Measurements from ENCODE around the gene PGPEP1. TPM values are rescaled to one million over a fixed set of nuclear protein-coding genes. Genes with fewer than 3 reads are reported as not detected.
"Not testable (repeated sequence)": the region's sequence is repeated elsewhere in the genome, so short reads cannot be mapped to it uniquely, and the experiment has no call there.

The PGPEP1 gene
- total RNA-seq, 2 donors from 2014 or later: 38.9 to 46.0 TPM

DNA sequence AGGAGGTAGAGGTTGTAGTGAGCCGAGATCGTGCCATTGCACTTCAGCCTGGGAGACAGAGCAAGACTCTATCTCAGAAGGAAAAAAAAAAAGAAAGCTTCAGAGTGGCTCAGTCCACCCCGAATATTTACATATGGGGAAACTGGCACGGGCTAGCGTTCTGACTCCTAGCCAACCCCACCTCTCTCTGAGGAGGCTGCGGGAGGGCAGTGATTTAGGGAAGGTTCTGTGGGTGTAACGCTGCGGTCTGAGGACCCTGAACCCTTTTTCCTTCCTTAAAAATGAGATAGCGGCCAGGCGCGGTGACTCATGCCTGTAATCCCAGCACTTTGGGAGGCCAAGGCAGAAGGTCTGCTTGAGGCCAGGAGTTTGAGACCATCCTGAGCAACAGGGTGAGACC is 52.0 kb downstream of the PGPEP1 start:
- no peak overlapping the region for H3K27ac Mint-ChIP-seq
- peaks cover 10% of the 10 kb centered on the region for H3K27me3 Mint-ChIP-seq
- no peaks in the 10 kb centered on the region for H3K9me3 Mint-ChIP-seq
- H3K4me1 Mint-ChIP-seq: no peaks in the 10 kb centered on the region
- no peak overlapping the region for H3K4me3 Mint-ChIP-seq
- no peaks in the 10 kb centered on the region for H3K36me3 Mint-ChIP-seq (ENCODE audit: low read depth)
- no peak for ATAC-seq (replicated peaks)

- Mint-ChIP-seq H3K4me1 (no peaks in the 10 kb centered on the region), H3K27ac (no peak overlapping the region), H3K9me3 (no peaks in the 10 kb centered on the region), H3K4me3 (no peak overlapping the region), H3K36me3 (ENCODE audit: low read depth) (no peaks in the 10 kb centered on the region), H3K27me3 (peaks cover 12% of the 10 kb centered on the region)
- no peak for ATAC-seq (replicated peaks)
Observed at GRCh38 chr19:18392926-18393325, 52.5 kb downstream of the PGPEP1 start.

DNA sequence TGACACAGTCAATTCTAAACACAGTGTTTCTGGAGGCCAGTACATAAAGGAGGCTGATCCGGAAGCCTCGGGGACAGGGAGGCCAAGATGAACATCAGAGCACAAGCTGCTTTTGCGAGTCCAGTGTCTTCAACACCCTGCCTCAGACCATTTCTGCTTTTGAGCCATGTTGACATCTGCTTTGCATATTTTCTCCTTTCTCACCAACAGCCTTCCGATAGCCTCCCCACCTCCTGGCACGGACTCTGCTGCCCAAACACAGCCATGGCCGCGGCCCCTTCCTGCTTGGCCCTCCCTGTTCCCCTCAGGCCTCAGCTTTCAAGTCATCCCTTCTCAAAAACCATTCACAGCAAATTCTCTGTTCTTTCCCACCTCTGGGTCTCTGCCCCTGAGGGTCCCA is 53.4 kb downstream of the PGPEP1 start:
- no peak for ATAC-seq (replicated peaks)
- H3K9me3 Mint-ChIP-seq: no peaks in the 10 kb centered on the region
- H3K27ac Mint-ChIP-seq: no peak overlapping the region
- H3K4me3 Mint-ChIP-seq: no peak overlapping the region
- H3K27me3 Mint-ChIP-seq: peaks cover 15% of the 10 kb centered on the region
- H3K4me1 Mint-ChIP-seq: no peaks in the 10 kb centered on the region
- no peaks in the 10 kb centered on the region for H3K36me3 Mint-ChIP-seq (ENCODE audit: low read depth)

DNA sequence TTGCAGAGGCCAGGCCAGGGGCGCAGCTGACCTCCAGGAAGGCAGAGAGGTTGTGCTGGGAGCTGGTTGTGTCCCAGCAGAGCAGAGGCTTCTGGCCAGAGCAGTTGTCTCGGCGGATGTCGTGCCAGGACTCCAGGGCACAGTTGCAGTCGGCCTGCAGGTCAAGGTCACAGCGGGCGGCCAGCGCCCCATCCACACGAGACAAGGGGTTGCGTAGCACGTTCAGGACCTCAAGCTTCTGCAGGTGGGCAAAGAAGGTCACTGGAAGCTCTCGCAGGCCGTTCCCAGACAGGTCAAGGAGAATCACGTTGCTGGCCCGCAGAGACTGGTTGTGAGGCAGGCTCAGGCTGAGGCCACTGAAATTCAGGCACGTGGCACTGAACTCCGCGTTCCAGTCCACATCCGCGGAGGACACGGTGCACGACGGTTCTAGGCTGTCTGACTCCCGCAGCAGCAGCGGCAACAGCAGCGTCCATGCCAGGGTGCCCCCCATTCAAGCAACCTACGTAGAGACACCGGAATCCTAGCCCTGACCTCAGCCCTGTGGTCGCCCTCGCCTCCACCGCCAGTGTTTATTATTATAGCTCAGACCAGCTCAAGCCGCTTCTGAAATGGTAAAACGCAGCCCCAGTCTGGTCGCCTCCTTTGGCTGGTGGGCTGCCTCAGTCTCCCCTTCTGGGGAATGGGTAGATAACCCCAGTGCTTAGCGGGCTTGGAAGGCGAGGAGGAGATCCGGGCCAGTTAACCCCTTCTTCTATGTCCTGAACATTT is 56.3 kb downstream of the PGPEP1 start:
- Mint-ChIP-seq H3K27ac (no peak overlapping the region), H3K4me1 (peaks cover 1% of the 10 kb centered on the region), H3K9me3 (no peaks in the 10 kb centered on the region), H3K4me3 (no peak overlapping the region), H3K36me3 (ENCODE audit: low read depth) (no peaks in the 10 kb centered on the region), H3K27me3 (peaks cover 13% of the 10 kb centered on the region)
- ATAC-seq (replicated peaks): no peak

- peaks cover 16% of the 10 kb centered on the region for H3K27me3 Mint-ChIP-seq
- no peaks in the 10 kb centered on the region for H3K9me3 Mint-ChIP-seq
- H3K4me1 Mint-ChIP-seq: peaks cover 4% of the 10 kb centered on the region
- ATAC-seq (replicated peaks): no peak
- H3K27ac Mint-ChIP-seq: no peak within 1 kb of the TSS
- no peak within 1 kb of the TSS for H3K4me3 Mint-ChIP-seq
- no peaks in the 10 kb centered on the region for H3K36me3 Mint-ChIP-seq (ENCODE audit: low read depth)
Observed at GRCh38 chr19:18397242-18398202, 57.1 kb downstream of the PGPEP1 start, which contains the start of gene LRRC25. Gene LRRC25, minus strand, starts transcription at chr19:18397622. Its CDS starts 659 bp downstream, at chr19:18396963.

GRCh38 chr19:18399008-18399407 is 58.6 kb downstream of the PGPEP1 start:
- ATAC-seq (replicated peaks): no peak

DNA sequence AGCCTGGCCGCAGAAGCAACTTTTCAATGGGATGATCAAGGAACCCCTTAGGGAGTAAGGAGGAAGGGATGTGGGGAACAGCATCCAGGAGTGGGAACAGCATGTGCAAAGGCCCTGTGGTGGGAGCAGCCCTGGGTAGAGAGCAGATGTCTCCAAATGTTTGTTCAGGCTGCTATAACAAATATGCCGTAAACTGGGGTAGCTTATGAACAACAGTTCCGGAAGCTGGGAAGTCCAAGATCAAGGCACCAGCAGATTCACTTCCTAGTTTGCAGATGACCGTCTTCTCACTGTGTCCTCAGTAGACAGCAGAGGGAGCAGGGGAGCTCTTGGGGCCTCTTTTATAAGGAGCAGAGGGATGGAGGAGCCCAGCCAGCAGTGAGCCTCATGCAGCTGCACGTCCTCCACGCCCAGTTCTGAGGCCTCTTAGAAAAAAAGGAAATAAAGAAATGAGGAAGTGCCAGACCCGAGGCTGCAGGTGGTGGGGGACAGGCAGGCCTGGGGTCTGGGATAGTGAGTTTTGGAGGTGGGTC is 61.2 kb downstream of the PGPEP1 start:
- no peak for ATAC-seq (replicated peaks)
- H3K27ac Mint-ChIP-seq: peak overlapping the region; percentile 62
- H3K27me3 Mint-ChIP-seq: peaks cover 13% of the 10 kb centered on the region
- H3K4me3 Mint-ChIP-seq: no peak overlapping the region
- no peaks in the 10 kb centered on the region for H3K9me3 Mint-ChIP-seq
- H3K4me1 Mint-ChIP-seq: peaks cover 4% of the 10 kb centered on the region
- no peaks in the 10 kb centered on the region for H3K36me3 Mint-ChIP-seq (ENCODE audit: low read depth)

More at GRCh38 chr19:18399008-18399407, 58.6 kb downstream of the PGPEP1 start:
- Mint-ChIP-seq H3K27ac (no peak overlapping the region), H3K9me3 (no peaks in the 10 kb centered on the region), H3K36me3 (ENCODE audit: low read depth) (no peaks in the 10 kb centered on the region), H3K27me3 (peaks cover 13% of the 10 kb centered on the region), H3K4me3 (no peak overlapping the region), H3K4me1 (peaks cover 4% of the 10 kb centered on the region)

DNA sequence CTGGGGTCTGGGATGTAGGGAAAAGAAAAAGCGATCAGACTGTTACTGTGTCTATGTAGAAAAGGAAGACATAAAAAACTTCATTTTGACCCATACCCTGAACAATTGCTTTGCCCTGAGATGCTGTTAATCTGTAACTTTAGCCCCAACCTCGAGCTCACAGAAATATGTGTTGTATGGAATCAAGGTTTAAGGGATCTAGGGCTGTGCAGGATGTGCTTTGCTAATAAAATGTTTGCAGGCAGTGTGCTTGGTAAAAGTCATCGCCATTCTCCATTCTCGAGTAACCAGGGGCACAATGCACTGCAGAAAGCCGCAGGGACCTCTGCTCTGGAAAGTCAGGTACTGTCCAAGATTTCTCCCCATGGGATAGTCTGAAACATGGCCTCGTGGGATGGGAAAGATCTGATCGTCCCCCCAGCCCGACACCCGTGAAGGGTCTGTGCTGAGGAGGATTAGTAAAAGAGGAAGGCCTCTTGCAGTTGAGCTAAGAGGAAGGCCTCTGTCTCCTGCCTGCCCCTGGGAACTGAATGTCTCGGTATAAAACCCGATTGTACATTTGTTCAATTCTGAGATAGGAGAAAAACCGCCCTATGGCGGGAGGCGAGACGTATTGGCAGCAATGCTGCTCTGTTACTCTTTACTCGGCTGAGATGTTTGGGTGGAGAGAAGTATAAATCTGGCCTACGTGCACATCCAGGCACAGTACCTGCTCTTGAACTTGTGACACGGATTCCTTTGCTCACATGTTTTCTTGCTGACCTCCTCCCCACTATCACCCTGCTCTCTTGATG is 62.3 kb downstream of the PGPEP1 start:
- not testable (repeated sequence) for H3K9me3 Mint-ChIP-seq; H3K4me3 Mint-ChIP-seq; H3K36me3 Mint-ChIP-seq (ENCODE audit: low read depth); ATAC-seq (replicated peaks); H3K4me1 Mint-ChIP-seq; H3K27ac Mint-ChIP-seq
- H3K27me3 Mint-ChIP-seq: peaks cover 12% of the 10 kb centered on the region

DNA sequence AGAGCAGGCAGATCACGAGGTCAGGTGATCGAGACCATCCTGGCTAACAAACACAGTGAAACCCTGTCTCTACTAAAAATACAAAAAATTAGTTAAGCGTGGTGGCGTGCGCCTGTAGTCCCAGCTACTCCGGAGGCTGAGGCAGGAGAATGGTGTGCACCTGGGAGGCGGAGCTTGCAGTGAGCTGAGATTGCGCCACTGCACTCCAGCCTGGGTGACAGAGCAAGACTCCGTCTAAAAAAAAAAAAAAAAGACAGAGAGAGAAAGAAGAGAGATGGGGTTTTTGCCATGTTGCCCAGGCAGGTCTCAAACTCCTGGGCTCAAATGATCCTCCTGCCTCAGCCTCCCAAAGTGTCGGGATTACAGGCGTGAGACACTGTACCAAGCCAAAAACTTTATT is 65.4 kb downstream of the PGPEP1 start:
- H3K4me3 Mint-ChIP-seq; H3K36me3 Mint-ChIP-seq (ENCODE audit: low read depth); H3K9me3 Mint-ChIP-seq; H3K27ac Mint-ChIP-seq; H3K27me3 Mint-ChIP-seq; H3K4me1 Mint-ChIP-seq; ATAC-seq (replicated peaks): not testable (repeated sequence)

- H3K4me3 Mint-ChIP-seq: no peak overlapping the region
- H3K4me1 Mint-ChIP-seq: peaks cover 1% of the 10 kb centered on the region
- H3K36me3 Mint-ChIP-seq (ENCODE audit: low read depth): no peaks in the 10 kb centered on the region
- no peak for ATAC-seq (replicated peaks)
- no peaks in the 10 kb centered on the region for H3K9me3 Mint-ChIP-seq
- H3K27ac Mint-ChIP-seq: no peak overlapping the region
- H3K27me3 Mint-ChIP-seq: peaks cover 2% of the 10 kb centered on the region
Observed at GRCh38 chr19:18406749-18407148, 66.4 kb downstream of the PGPEP1 start.

GRCh38 chr19:18408053-18408476 is 67.7 kb downstream of the PGPEP1 start:
- Mint-ChIP-seq H3K36me3 (ENCODE audit: low read depth) (no peaks in the 10 kb centered on the region), H3K9me3 (no peaks in the 10 kb centered on the region), H3K4me3 (no peak overlapping the region), H3K27ac (no peak overlapping the region), H3K4me1 (no peaks in the 10 kb centered on the region), H3K27me3 (no peaks in the 10 kb centered on the region)
- peak; percentile 41 for ATAC-seq (replicated peaks)

DNA sequence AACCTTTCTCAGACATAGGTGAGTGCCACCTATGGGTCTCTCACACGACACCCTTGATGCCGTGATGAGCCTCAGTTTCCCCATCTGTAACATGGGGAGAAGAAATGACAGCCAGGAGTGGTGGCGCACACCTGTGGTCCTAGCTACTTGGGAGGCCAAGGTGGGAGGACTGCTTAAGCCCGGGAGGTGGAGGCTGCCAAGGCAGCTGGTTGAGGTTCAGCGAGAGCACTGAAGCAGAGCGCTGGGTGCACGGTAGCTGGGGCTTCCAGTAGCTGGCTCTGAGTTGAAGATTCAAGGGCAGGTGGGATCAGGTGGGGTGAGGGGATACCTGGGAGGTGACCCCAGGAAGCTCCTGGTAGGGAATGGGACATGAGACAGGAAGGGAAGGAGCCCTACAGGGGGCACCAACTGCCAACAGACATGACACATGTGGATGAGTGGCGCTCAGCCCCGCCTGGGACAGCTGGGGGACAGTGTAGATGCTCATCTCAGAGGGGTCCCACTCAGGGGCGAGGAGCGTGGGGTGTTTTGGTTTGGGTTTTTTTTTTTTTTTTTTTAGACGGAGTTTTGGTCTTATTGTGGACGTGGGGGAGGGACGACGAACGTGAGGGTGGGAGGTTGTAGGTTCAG is 72.3 kb downstream of the PGPEP1 start:
- Mint-ChIP-seq H3K4me1 (no peaks in the 10 kb centered on the region), H3K4me3 (no peak overlapping the region), H3K36me3 (ENCODE audit: low read depth) (no peaks in the 10 kb centered on the region), H3K9me3 (no peaks in the 10 kb centered on the region), H3K27ac (no peak overlapping the region), H3K27me3 (no peaks in the 10 kb centered on the region)
- ATAC-seq (replicated peaks): no peak

DNA sequence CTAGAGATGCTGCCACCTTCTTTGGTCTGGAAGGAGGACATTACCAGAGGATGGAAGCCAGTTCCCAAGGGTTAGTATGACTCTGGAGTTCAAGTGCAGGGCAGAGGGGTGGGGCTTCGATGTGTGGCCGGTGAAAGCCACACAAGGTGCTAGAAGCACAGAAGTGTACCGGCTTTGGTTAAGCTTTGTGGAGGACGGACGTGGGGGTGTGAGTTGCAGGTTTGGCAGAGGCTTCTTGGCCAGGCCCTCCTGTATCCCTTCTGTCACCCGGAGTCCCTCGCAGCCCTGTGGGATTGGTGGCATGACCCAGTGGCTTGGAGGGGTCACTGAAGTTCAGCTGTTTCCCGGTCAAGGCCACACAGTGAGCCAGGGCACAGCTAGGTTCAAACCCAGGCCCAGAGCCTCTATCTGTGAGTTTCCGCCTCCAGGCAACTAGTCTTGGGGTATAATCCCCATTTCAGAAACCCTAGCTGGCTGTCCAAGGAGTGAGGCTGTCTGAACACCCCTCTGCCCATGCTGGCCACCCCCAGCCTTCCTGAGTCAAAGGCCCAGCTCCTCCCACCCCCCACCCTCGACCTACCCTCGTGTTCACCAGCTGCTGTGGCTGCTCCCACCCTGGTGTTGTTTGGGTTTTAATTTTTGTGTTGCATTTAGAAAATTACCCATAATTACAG is 74.2 kb downstream of the PGPEP1 start:
- H3K36me3 Mint-ChIP-seq (ENCODE audit: low read depth): no peaks in the 10 kb centered on the region
- no peak for ATAC-seq (replicated peaks)
- H3K4me3 Mint-ChIP-seq: no peak overlapping the region
- H3K4me1 Mint-ChIP-seq: peaks cover 7% of the 10 kb centered on the region
- no peaks in the 10 kb centered on the region for H3K9me3 Mint-ChIP-seq
- no peaks in the 10 kb centered on the region for H3K27me3 Mint-ChIP-seq
- H3K27ac Mint-ChIP-seq: no peak overlapping the region
